Activated CD8-positive, alpha-beta memory T cell treated with anti-CD3 and anti-CD28 coated beads, Interleukin-2, amount 50 U/mL, for 24 hours (primary cell): ENCODE measurements around the gene CYP26B1.

Experiments
- DNase-seq: peaks from one replicate; pipeline ENCODE4 v3.0.0-alpha.2; 2020; ENCODE audit errors: extremely low read depth

Gene CYP26B1

GRCh38 chr2:72082021-72082601 is 65.6 kb downstream of the CYP26B1 start:
- DNase-seq = no peak

- no peak for DNase-seq
Measured at GRCh38 chr2:72081451-72081850, 66.2 kb downstream of the CYP26B1 start.

- DNase-seq = no peak
Measured at GRCh38 chr2:72080286-72081145, 67.1 kb downstream of the CYP26B1 start.
